ENCODE data around the gene ATP10B. TPM values are rescaled to one million over a fixed set of nuclear protein-coding genes. Genes with fewer than 3 reads are reported as not detected.

Gene ATP10B
- polyA plus RNA-seq, 10 donors: 0.35 to 1.3 (median 0.65) TPM

DNA sequence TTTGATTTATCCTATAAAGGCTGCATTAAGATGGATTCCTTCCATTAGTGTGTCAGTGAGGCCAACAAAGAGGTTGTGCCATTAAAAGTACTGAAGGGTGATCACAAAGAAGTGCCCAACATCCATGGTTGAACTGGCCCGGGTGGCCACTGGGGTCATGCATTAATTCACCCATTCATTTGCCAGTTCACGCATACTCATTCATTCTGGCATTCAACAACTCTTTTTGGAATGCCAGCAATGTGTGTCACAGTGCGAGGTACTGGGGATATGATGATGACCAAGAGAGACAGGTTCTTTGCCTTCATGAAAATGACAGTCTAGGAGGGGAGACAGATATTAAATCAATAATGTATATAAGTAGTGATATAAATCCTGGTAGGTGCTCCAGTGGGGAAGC is 337.1 kb downstream of the ATP10B start:
- no peak for DNase-seq

DNA sequence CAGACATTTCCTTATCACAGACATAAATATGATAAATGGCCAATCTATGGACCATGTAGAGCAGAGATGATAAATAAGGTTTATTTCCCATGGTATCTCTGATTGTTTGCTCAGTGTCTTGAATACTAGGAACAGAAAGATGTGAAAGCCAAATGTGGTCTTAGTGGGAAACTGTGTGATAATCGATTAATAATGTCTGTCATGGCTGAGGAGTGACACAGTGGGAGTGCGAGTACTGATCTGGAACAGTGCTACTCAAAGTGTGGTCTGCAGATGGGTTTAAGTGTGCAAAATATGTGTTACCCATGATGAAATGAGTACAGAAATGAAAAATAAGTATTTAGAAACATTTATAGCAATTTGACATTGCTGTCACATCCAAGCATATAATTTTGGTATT is 337.8 kb downstream of the ATP10B start:
- no peak for DNase-seq

DNA sequence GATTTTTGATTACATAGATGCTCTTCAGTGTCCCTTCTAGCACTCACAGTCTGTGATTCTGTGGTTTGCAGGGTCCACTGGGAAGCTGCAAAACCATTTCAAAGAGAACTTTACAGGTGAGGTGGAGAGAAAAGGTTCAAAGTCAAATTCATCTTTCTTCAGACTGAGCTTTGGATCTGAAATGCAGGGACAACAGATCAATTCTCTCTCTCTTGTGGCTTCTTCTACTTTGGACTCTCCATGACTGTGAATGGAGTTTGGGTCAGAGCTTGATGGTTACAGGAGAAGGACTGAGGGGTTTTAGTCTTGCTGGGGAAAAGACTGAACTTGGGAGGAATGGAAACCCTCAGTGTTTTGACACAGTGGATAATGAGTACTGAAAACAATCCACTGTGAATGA is 338.5 kb downstream of the ATP10B start:
- no peak for DNase-seq
